K562 (cell line): Measurements from ENCODE around the gene SLC22A23. TPM values are rescaled to one million over a fixed set of nuclear protein-coding genes. Genes with fewer than 3 reads are reported as not detected.

Experiments
- BCL6 ChIP-seq: fragments of 250-450 bp; sonication (Bioruptor Pico); IDR thresholded peaks from 2 replicates; pipeline ENCODE4 v1.4.0; 2020
- CAMTA2 ChIP-seq: fragments of 250-450 bp; sonication (Bioruptor Pico); conservative IDR thresholded peaks from 2 replicates; pipeline ENCODE4 v1.5.1; 2022
- CHD2 ChIP-seq: IDR thresholded peaks from 2 replicates; pipeline ENCODE4 v1.6.1; 2011; ENCODE audit warnings: low read depth, low read length
- CREB3L1 ChIP-seq: fragments of 450-650 bp; IDR thresholded peaks from 2 replicates; pipeline ENCODE4 v1.6.1; 2014; ENCODE audit warnings: low read depth, mild to moderate bottlenecking, moderate library complexity, borderline replicate concordance
- FOXO4 ChIP-seq: fragments of 450-650 bp; formaldehyde crosslinking; IDR thresholded peaks from 2 replicates; pipeline ENCODE4 v1.4.0; 2020; ENCODE audit warnings: mild to moderate bottlenecking, moderate library complexity
- FUS ChIP-seq: fragments of 200-400 bp; formaldehyde crosslinking; optimal IDR thresholded peaks from 2 replicates; pipeline ENCODE3; 2017; ENCODE audit warnings: low read depth, low read length
- GATA2 ChIP-seq: sonication (generic); formaldehyde crosslinking; IDR thresholded peaks from 2 replicates; pipeline ENCODE4 v1.4.0; 2020; ENCODE audit warnings: mild to moderate bottlenecking, missing genetic modification reagents
- L3MBTL2 ChIP-seq: fragments of 450-650 bp; IDR thresholded peaks from 2 replicates; pipeline ENCODE4 v1.6.1; 2016; ENCODE audit warnings: mild to moderate bottlenecking, moderate library complexity
- TAL1 ChIP-seq: fragments of 450-650 bp; IDR thresholded peaks from 2 replicates; pipeline ENCODE4 v1.6.1; 2016; ENCODE audit warnings: mild to moderate bottlenecking
- TEAD1 ChIP-seq, 2 experiments: fragments of 450-650 bp in 1 of 2; sonication (generic) in 1 of 2; formaldehyde crosslinking; IDR thresholded peaks; 2 replicates each; pipeline versions ENCODE4 v1.4.0 to v1.8.0; 2020 to 2022; ENCODE audit warnings: mild to moderate bottlenecking in 2 of 2, missing genetic modification reagents in 1 of 2
- THAP12 ChIP-seq: fragments of 250-450 bp; sonication (Bioruptor Pico); IDR thresholded peaks from 2 replicates; pipeline ENCODE4 v1.9.0; 2021; ENCODE audit warnings: mild to moderate bottlenecking, inconsistent platforms
- ZNF347 ChIP-seq: fragments of 450-650 bp; formaldehyde crosslinking; IDR thresholded peaks from 2 replicates; pipeline ENCODE4 v1.4.0; 2020; ENCODE audit warnings: low read depth, mild to moderate bottlenecking, moderate library complexity
- ZNF699 ChIP-seq: fragments of 250-450 bp; sonication (Bioruptor Pico); IDR thresholded peaks from 2 replicates; pipeline ENCODE4 v1.8.0; 2021; ENCODE audit warnings: mild to moderate bottlenecking, moderate library complexity; ENCODE audit not compliant: insufficient replicate concordance
- polyA plus RNA-seq, 8 experiments: library from polyadenylated mRNA; depleted of rRNA in 4 of 8; stranded (reverse) in 5 of 8; unstranded in 3 of 8; fragments of >200 nt; fragmentation: Nextera tagmentation in 2 of 8; fragmentation: Illumina TruSeq in 1 of 8; extraction: Ambion mirVana in 2 of 8; extraction: Trizol in 1 of 8; gene quantifications; 2 replicates each; pipeline versions ENCODE4 v1.2.1 to v1.2.3, GENCODE V29; 2011 to 2014; ENCODE audit warnings: inconsistent platforms in 1 of 8, missing spikeins in 1 of 8
- total RNA-seq, 7 experiments: library from RNA; depleted of rRNA in 6 of 7; stranded (reverse); fragments of >200 nt in 6 of 7; fragmentation: Illumina TruSeq in 2 of 7; extraction: Trizol in 2 of 7; gene quantifications; 2 replicates each; pipeline versions ENCODE4 v1.2.1 to v1.2.3, GENCODE V29; 2011 to 2021; ENCODE audit warnings: low replicate concordance in 1 of 7
- TF ChIP-seq, protein P1 (sequence below), 2 experiments: IDR thresholded peaks; 2 replicates each; pipeline ENCODE4 v1.6.1; 2011; ENCODE audit warnings: borderline replicate concordance in 1 of 2, control low read depth in 1 of 2, low read depth in 1 of 2, low read length in 1 of 2, mild to moderate bottlenecking in 1 of 2, mixed read lengths in 1 of 2, moderate library complexity in 1 of 2; ENCODE audit not compliant: insufficient read depth in 1 of 2, insufficient read length in 1 of 2, poor library complexity in 1 of 2, severe bottlenecking in 1 of 2; ENCODE audit errors: extremely low read depth in 1 of 2
- TF ChIP-seq, protein P2 (sequence below): fragments of 450-650 bp; IDR thresholded peaks from 2 replicates; pipeline ENCODE4 v1.6.1; 2016; ENCODE audit warnings: low read depth, mild to moderate bottlenecking, moderate library complexity

The SLC22A23 gene
- total and polyA plus RNA-seq, 9 of the 15 experiments (the other 6 are each of a cell fraction or from before 2014, with no cell fraction given): 0.30 to 8.7 (median 2.5) TPM

DNA sequence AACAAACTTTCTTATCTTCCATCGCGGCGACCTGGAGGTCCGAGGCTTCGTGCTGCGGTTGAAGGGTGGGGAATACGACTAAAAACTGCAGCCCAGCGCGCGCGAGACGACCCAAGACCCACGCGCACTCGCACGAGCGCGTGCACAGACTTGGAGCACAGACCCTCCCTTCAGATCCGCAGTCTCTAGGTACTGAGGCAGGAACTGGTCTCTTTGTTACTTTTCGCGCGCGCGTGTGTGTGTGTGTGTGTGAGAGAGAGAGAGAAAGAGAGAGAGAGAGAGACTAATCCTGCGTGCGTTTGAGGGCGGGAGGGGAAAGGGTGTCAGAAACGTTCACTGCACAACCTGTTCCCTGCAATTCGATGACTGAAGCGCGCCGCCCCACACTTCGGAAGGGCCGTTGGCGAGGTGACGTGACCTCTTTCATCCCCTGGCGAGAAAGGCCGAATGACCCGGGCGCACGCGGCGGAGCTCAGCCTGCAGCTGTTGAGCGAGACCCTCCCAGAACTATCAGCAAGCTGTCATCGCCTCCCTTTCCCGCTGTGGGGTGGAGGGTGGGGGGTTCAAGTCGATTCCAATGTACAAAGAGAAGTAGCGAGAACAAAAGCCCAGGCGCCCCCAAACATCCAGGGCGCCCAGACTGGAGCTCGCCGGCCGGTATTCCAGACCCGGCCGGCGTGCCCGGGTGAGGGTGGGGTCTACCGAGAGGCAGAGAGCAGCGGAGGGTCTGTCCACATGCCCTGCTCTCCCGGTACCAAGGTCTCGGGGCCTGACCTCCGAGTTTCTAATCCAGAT, 227.9 kb downstream of the SLC22A23 start (continued):
- TF ChIP-seq, protein P1, sequence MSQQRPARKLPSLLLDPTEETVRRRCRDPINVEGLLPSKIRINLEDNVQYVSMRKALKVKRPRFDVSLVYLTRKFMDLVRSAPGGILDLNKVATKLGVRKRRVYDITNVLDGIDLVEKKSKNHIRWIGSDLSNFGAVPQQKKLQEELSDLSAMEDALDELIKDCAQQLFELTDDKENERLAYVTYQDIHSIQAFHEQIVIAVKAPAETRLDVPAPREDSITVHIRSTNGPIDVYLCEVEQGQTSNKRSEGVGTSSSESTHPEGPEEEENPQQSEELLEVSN (IDR thresholded peaks at IDR 0.05; ENCODE audit: borderline replicate concordance in 1 of 2, extremely low read depth in 1 of 2, insufficient read depth in 1 of 2, insufficient read length in 1 of 2, low read depth in 1 of 2, low read length in 1 of 2, poor library complexity in 1 of 2, severe bottlenecking in 1 of 2): peak; percentile 68 to 87
- no peak for TF ChIP-seq THAP12
- TF ChIP-seq, protein P2, sequence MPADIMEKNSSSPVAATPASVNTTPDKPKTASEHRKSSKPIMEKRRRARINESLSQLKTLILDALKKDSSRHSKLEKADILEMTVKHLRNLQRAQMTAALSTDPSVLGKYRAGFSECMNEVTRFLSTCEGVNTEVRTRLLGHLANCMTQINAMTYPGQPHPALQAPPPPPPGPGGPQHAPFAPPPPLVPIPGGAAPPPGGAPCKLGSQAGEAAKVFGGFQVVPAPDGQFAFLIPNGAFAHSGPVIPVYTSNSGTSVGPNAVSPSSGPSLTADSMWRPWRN: peak; percentile 46; the same call in 1 of the 2 replicates
- TF ChIP-seq GATA2 (CRISPR knock-in tag): no peak
- TF ChIP-seq FOXO4 (CRISPR knock-in tag): no peak
- no peak for TF ChIP-seq CREB3L1
- TF ChIP-seq ZNF699 (CRISPR knock-in tag): no peak
- TF ChIP-seq CHD2: no peak
- TF ChIP-seq CAMTA2 (CRISPR knock-in tag): no peak
- peak; percentile 83 for TF ChIP-seq L3MBTL2
- no peak for TF ChIP-seq TEAD1 (CRISPR knock-in tag; IDR thresholded peaks at IDR 0.05)
- no peak for TF ChIP-seq ZNF347 (CRISPR knock-in tag)
- TF ChIP-seq FUS: no peak
- no peak for TF ChIP-seq BCL6
- TF ChIP-seq TAL1: no peak
